GM12875 (cell line): Measurements from ENCODE around the gene TNS1.

ENCODE experiments used
- H3K4me3 ChIP-seq: one replicate; pipeline ENCODE4 v1.5.1; 2011; ENCODE audit warnings: low read depth, low read length, control low read depth
- CTCF ChIP-seq: IDR thresholded peaks from 2 replicates; pipeline ENCODE4 v1.5.1; 2011; ENCODE audit warnings: low read depth, mild to moderate bottlenecking, control low read depth, inconsistent platforms, low read length, moderate library complexity, borderline replicate concordance; ENCODE audit not compliant: insufficient read depth

TNS1 gene

GRCh38 chr2:217938036-217938435 is 64.8 kb downstream of the TNS1 start:
- no peak overlapping the region for H3K4me3 ChIP-seq
- no peak for TF ChIP-seq CTCF

- TF ChIP-seq CTCF: no peak
Observed at GRCh38 chr2:217937446-217937845, 65.3 kb downstream of the TNS1 start.

GRCh38 chr2:217936952-217937351 is 65.8 kb downstream of the TNS1 start:
- no peak overlapping the region for H3K4me3 ChIP-seq
- TF ChIP-seq CTCF: no peak

More at GRCh38 chr2:217937446-217937845, 65.3 kb downstream of the TNS1 start:
- no peak overlapping the region for H3K4me3 ChIP-seq

GRCh38 chr2:217935901-217936684 is 66.7 kb downstream of the TNS1 start:
- H3K4me3 ChIP-seq: no peak overlapping the region
- TF ChIP-seq CTCF: no peak

GRCh38 chr2:217935235-217935879 is 67.4 kb downstream of the TNS1 start:
- no peak overlapping the region for H3K4me3 ChIP-seq
- no peak for TF ChIP-seq CTCF

- no peak overlapping the region for H3K4me3 ChIP-seq
- TF ChIP-seq CTCF: no peak
Observed at GRCh38 chr2:217934321-217935131, 68.3 kb downstream of the TNS1 start.

- TF ChIP-seq CTCF: no peak
- no peak overlapping the region for H3K4me3 ChIP-seq
Observed at GRCh38 chr2:217933617-217933993, 69.2 kb downstream of the TNS1 start.
